ENCODE results near the gene TOP3B.

TOP3B gene

GRCh38 chr22:21971858-21972275 is 10.7 kb downstream of the TOP3B start:
- Histone ChIP-seq H4K20me1 (ENCODE audit: low read depth, low read length) (no peaks in the 10 kb centered on the region), H3K4me2 (ENCODE audit: low read depth, low read length, poor library complexity, severe bottlenecking) (no peak overlapping the region), H3F3A (ENCODE audit: insufficient read depth) (no peaks in the 10 kb centered on the region), H3K9me2 (replicated peaks; ENCODE audit: insufficient read depth, low read length) (no peaks in the 10 kb centered on the region), H3K27me3 (ENCODE audit: low read length) (no peaks in the 10 kb centered on the region), H3K36me3 (ENCODE audit: low read length) (no peaks in the 10 kb centered on the region), H3K9ac (ENCODE audit: low read length) (no peak overlapping the region), H3K27ac (ENCODE audit: low read depth, low read length) (no peak overlapping the region), H3K9me3 (ENCODE audit: insufficient read depth, low read length) (no peaks in the 10 kb centered on the region), H3K79me2 (ENCODE audit: insufficient read depth, low read length) (no peaks in the 10 kb centered on the region), H3K4me3 (ENCODE audit: insufficient read depth, low read length, poor library complexity, severe bottlenecking) (no peak overlapping the region), H2AFZ (ENCODE audit: low read depth, low read length, severe bottlenecking) (no peak overlapping the region)
- no peak for TF ChIP-seq CTCF (IDR thresholded peaks at IDR 0.05; ENCODE audit: insufficient read depth, low read length, poor library complexity, severe bottlenecking)
- no peak for TF ChIP-seq EZH2phosphoT487 (conservative IDR thresholded peaks at IDR 0.05; ENCODE audit: low read length)

- no peaks in the 10 kb centered on the region for H3F3A ChIP-seq (ENCODE audit: insufficient read depth)
Observed at GRCh38 chr22:21970800-21971617, 11.6 kb downstream of the TOP3B start.

GRCh38 chr22:21970037-21970799 is 12.4 kb downstream of the TOP3B start:
- Histone ChIP-seq H3K27ac (ENCODE audit: low read depth, low read length) (no peak overlapping the region), H3K36me3 (ENCODE audit: low read length) (no peaks in the 10 kb centered on the region), H3K27me3 (ENCODE audit: low read length) (no peaks in the 10 kb centered on the region), H3F3A (ENCODE audit: insufficient read depth) (no peaks in the 10 kb centered on the region), H3K4me2 (ENCODE audit: low read depth, low read length, poor library complexity, severe bottlenecking) (no peak overlapping the region), H3K9me2 (replicated peaks; ENCODE audit: insufficient read depth, low read length) (no peaks in the 10 kb centered on the region), H3K9ac (ENCODE audit: low read length) (no peak overlapping the region), H4K20me1 (ENCODE audit: low read depth, low read length) (no peaks in the 10 kb centered on the region), H3K9me3 (ENCODE audit: insufficient read depth, low read length) (no peaks in the 10 kb centered on the region), H3K79me2 (ENCODE audit: insufficient read depth, low read length) (no peaks in the 10 kb centered on the region), H3K4me3 (ENCODE audit: insufficient read depth, low read length, poor library complexity, severe bottlenecking) (no peak overlapping the region), H2AFZ (ENCODE audit: low read depth, low read length, severe bottlenecking) (no peak overlapping the region)
- TF ChIP-seq CTCF (IDR thresholded peaks at IDR 0.05; ENCODE audit: insufficient read depth, low read length, poor library complexity, severe bottlenecking) (no peak), EZH2phosphoT487 (conservative IDR thresholded peaks at IDR 0.05; ENCODE audit: low read length) (no peak)

More at GRCh38 chr22:21970800-21971617, 11.6 kb downstream of the TOP3B start:
- Histone ChIP-seq H3K4me3 (ENCODE audit: insufficient read depth, low read length, poor library complexity, severe bottlenecking) (no peak overlapping the region), H3K4me2 (ENCODE audit: low read depth, low read length, poor library complexity, severe bottlenecking) (no peak overlapping the region), H3K9me3 (ENCODE audit: insufficient read depth, low read length) (no peaks in the 10 kb centered on the region), H3K9ac (ENCODE audit: low read length) (no peak overlapping the region), H3K36me3 (ENCODE audit: low read length) (no peaks in the 10 kb centered on the region), H3K27ac (ENCODE audit: low read depth, low read length) (no peak overlapping the region), H2AFZ (ENCODE audit: low read depth, low read length, severe bottlenecking) (no peak overlapping the region), H4K20me1 (ENCODE audit: low read depth, low read length) (no peaks in the 10 kb centered on the region), H3K9me2 (replicated peaks; ENCODE audit: insufficient read depth, low read length) (no peaks in the 10 kb centered on the region), H3K79me2 (ENCODE audit: insufficient read depth, low read length) (no peaks in the 10 kb centered on the region), H3K27me3 (ENCODE audit: low read length) (no peaks in the 10 kb centered on the region)
- no peak for TF ChIP-seq CTCF (IDR thresholded peaks at IDR 0.05; ENCODE audit: insufficient read depth, low read length, poor library complexity, severe bottlenecking)
- TF ChIP-seq EZH2phosphoT487 (conservative IDR thresholded peaks at IDR 0.05; ENCODE audit: low read length) = no peak

Data from SU-DHL-6 (cell line).